A549 (cell line): ENCODE measurements around the gene RASA1. TPM values are rescaled to one million over a fixed set of nuclear protein-coding genes. Genes with fewer than 3 reads are reported as not detected.

ENCODE experiments used
- ATAC-seq, 2 experiments: fragments of 200-7000 bp in 1 of 2; fragments of >200 bp in 1 of 2; cut with Nextera tagmentation in 1 of 2; cut with Tn5 transposase in 1 of 2; 3 replicates each; pipeline versions ENCODE4 v1.8.0 to v1.9.1; 2018 to 2020; ENCODE audit warnings: mild to moderate bottlenecking in 1 of 2, moderate library complexity in 1 of 2
- CTCF ChIA-PET: fragments of 300-600 bp; sonication (Branson Sonifier 250); formaldehyde crosslinking; extraction: SDS; loops from one replicate; lab custom pipeline; 2021; ENCODE audit warnings: antibody characterized with exemption, inconsistent platforms; lab: Yijun Ruan, JAX
- POLR2A ChIA-PET: fragments of 350-600 bp; formaldehyde crosslinking; extraction: SDS; loops from one replicate; lab custom pipeline; 2021; ENCODE audit warnings: antibody characterized with exemption, inconsistent platforms; lab: Yijun Ruan, JAX
- DNase-seq, 2 experiments: peaks; one replicate each; pipeline versions ENCODE4 v3.0.0 to v3.0.0-alpha.2; 2011 to 2016; ENCODE audit warnings: low read depth in 1 of 2, low spot score in 1 of 2
- FAIRE-seq: peaks from 2 replicates; lab custom pipeline; 2011; peaks lifted over from hg19 to GRCh38; lab: Jason Lieb, UNC
- H3K27ac ChIP-seq, 2 experiments: fragments of >200 bp; sonication (Bioruptor Twin); formaldehyde crosslinking; 3 replicates each; pipeline ENCODE4 v1.5.1; 2016 to 2017
- H3K4me1 ChIP-seq: fragments of >200 bp; sonication (Bioruptor Twin); formaldehyde crosslinking; 3 replicates; pipeline ENCODE4 v1.6.1; 2016
- H3K4me2 ChIP-seq: fragments of >200 bp; sonication (Bioruptor Twin); formaldehyde crosslinking; 3 replicates; pipeline ENCODE4 v1.6.1; 2016
- H3K4me3 ChIP-seq: fragments of >200 bp; sonication (Bioruptor Twin); formaldehyde crosslinking; 3 replicates; pipeline ENCODE4 v1.5.1; 2016
- H3K9me3 ChIP-seq: fragments of >200 bp; sonication (Bioruptor Twin); formaldehyde crosslinking; 3 replicates; pipeline ENCODE4 v1.6.1; 2016
- BCL3 ChIP-seq: fragments of >200 bp; sonication (Bioruptor Twin); formaldehyde crosslinking; IDR thresholded peaks from 3 replicates; pipeline ENCODE4 v1.6.1; 2016
- BHLHE40 ChIP-seq: IDR thresholded peaks from 2 replicates; pipeline ENCODE4 v1.6.1; 2012; ENCODE audit warnings: low read depth, low read length, inconsistent platforms
- CHD4 ChIP-seq: fragments of 200-600 bp; sonication (generic); IDR thresholded peaks from 2 replicates; pipeline ENCODE4 v1.6.1; 2016; ENCODE audit warnings: antibody characterized with exemption, mild to moderate bottlenecking, borderline replicate concordance
- ESRRA ChIP-seq: fragments of 150-350 bp; IDR thresholded peaks from 2 replicates; pipeline ENCODE4 v1.6.1; 2014; ENCODE audit warnings: mild to moderate bottlenecking, low read length, borderline replicate concordance
- FOSL2 ChIP-seq, 2 experiments: fragments of 450-650 bp in 1 of 2; fragments of >200 bp in 1 of 2; sonication (Bioruptor Twin) in 1 of 2; formaldehyde crosslinking; IDR thresholded peaks; 2 replicates each; pipeline versions ENCODE4 v1.5.0 to v1.6.1; 2016 to 2020; ENCODE audit warnings: mild to moderate bottlenecking in 1 of 2, moderate library complexity in 1 of 2
- FOXS1 ChIP-seq: fragments of 250-450 bp; sonication (Bioruptor Pico); IDR thresholded peaks from 2 replicates; pipeline ENCODE4 v1.5.0; 2020; ENCODE audit warnings: mild to moderate bottlenecking, moderate library complexity
- HDAC2 ChIP-seq: fragments of 200-600 bp; sonication (generic); IDR thresholded peaks from 2 replicates; pipeline ENCODE4 v1.6.1; 2016
- HES2 ChIP-seq: fragments of >200 bp; sonication (Bioruptor Twin); formaldehyde crosslinking; IDR thresholded peaks from 2 replicates; pipeline ENCODE4 v1.6.1; 2016
- HOXA7 ChIP-seq: fragments of 250-450 bp; sonication (Bioruptor Pico); IDR thresholded peaks from 2 replicates; pipeline ENCODE4 v1.5.0; 2020; ENCODE audit warnings: mild to moderate bottlenecking, moderate library complexity
- HOXB13 ChIP-seq: fragments of 250-450 bp; sonication (Bioruptor Pico); IDR thresholded peaks from 2 replicates; pipeline ENCODE4 v1.5.0; 2020; ENCODE audit warnings: low read depth, mild to moderate bottlenecking, moderate library complexity
- KDM1A ChIP-seq: fragments of 200-600 bp; sonication (generic); IDR thresholded peaks from 2 replicates; pipeline ENCODE4 v1.6.1; 2016; ENCODE audit warnings: low read depth, mild to moderate bottlenecking
- MYC ChIP-seq: IDR thresholded peaks from 2 replicates; pipeline ENCODE4 v1.6.1; 2012; ENCODE audit warnings: mild to moderate bottlenecking, inconsistent platforms, low read length, improper control_type of control experiment, borderline replicate concordance
- NFE2L2 ChIP-seq: fragments of 150-350 bp; conservative IDR thresholded peaks from 2 replicates; pipeline ENCODE4 v1.6.1; 2014; ENCODE audit warnings: low read length
- RCOR1 ChIP-seq: fragments of 150-350 bp; IDR thresholded peaks from 2 replicates; pipeline ENCODE4 v1.6.1; 2014; ENCODE audit warnings: antibody characterized with exemption, low read length, low read depth
- RFX5 ChIP-seq: fragments of 450-650 bp; IDR thresholded peaks from 2 replicates; pipeline ENCODE4 v1.7.1; 2014; ENCODE audit warnings: antibody characterized with exemption, mild to moderate bottlenecking, moderate library complexity
- RNF2 ChIP-seq: fragments of 200-600 bp; sonication (generic); IDR thresholded peaks from 2 replicates; pipeline ENCODE4 v1.6.1; 2016; ENCODE audit warnings: low read depth, mild to moderate bottlenecking, antibody characterized with exemption, moderate library complexity, borderline replicate concordance
- TP53 ChIP-seq: fragments of 250-450 bp; sonication (Bioruptor Pico); IDR thresholded peaks from 2 replicates; pipeline ENCODE4 v1.5.0; 2021; ENCODE audit warnings: mild to moderate bottlenecking, moderate library complexity
- ZC3H11A ChIP-seq: fragments of 450-650 bp; IDR thresholded peaks from 2 replicates; pipeline ENCODE4 v1.6.1; 2014; ENCODE audit warnings: antibody characterized with exemption, mild to moderate bottlenecking
- ZSCAN20 ChIP-seq: fragments of 250-450 bp; sonication (Bioruptor Pico); IDR thresholded peaks from 2 replicates; pipeline ENCODE4 v1.8.0; 2022; ENCODE audit warnings: mild to moderate bottlenecking, moderate library complexity
- polyA plus RNA-seq, 4 experiments: library from polyadenylated mRNA; depleted of rRNA in 3 of 4; stranded (reverse); fragments of >200 nt; fragmentation: RNase III in 1 of 4; extraction: RNeasy Plus Mini Kit Qiagen cat#74134 plus additional on column Dnase treatment in 1 of 4; gene quantifications; 2 replicates in 3 of 4; 3 replicates in 1 of 4; pipeline ENCODE4 v1.2.3, GENCODE V29; 2011 to 2017
- TF ChIP-seq, protein P1 (sequence below): fragments of >200 bp; sonication (Bioruptor Twin); formaldehyde crosslinking; IDR thresholded peaks from 3 replicates; pipeline ENCODE4 v1.5.1; 2016
- TF ChIP-seq, protein P2 (sequence below): fragments of 150-350 bp; IDR thresholded peaks from 2 replicates; pipeline ENCODE4 v1.6.1; 2014; ENCODE audit warnings: low read depth, mild to moderate bottlenecking, low read length
- TF ChIP-seq, protein P3 (sequence below): fragments of 450-650 bp; IDR thresholded peaks from 2 replicates; pipeline ENCODE4 v1.6.1; 2014; ENCODE audit warnings: antibody characterized with exemption
- TF ChIP-seq, protein P4 (sequence below): IDR thresholded peaks from 2 replicates; pipeline ENCODE4 v1.6.1; 2012

RASA1 gene
- polyA plus RNA-seq, 2 of the 4 experiments (the other 2 are of a cell fraction) = 18.3 to 41.5 TPM

DNA sequence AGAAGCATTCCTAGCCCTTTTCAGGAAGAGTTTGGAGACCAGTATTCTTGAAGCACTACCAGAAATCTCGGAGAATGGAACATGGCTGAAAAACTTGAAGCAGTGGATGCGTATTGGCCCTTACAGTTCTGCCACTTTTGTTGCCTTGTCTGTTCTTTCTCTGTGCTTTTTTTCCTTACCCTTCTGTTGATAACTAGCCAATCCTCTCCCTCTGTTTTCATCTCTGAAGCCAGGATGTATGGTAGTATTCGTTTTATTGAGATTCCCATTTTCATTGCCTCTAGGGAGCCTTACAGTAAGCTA is 145.6 kb downstream of the RASA1 start (continued):
- TF ChIP-seq FOSL2 (IDR thresholded peaks at IDR 0.05) (no peak), FOSL2 (CRISPR knock-in tag; IDR thresholded peaks at IDR 0.05) (no peak), ZSCAN20 (CRISPR knock-in tag) (no peak), TP53 (CRISPR knock-in tag) (no peak), HDAC2 (no peak), HOXB13 (CRISPR knock-in tag) (no peak)
- TF ChIP-seq, protein P1, sequence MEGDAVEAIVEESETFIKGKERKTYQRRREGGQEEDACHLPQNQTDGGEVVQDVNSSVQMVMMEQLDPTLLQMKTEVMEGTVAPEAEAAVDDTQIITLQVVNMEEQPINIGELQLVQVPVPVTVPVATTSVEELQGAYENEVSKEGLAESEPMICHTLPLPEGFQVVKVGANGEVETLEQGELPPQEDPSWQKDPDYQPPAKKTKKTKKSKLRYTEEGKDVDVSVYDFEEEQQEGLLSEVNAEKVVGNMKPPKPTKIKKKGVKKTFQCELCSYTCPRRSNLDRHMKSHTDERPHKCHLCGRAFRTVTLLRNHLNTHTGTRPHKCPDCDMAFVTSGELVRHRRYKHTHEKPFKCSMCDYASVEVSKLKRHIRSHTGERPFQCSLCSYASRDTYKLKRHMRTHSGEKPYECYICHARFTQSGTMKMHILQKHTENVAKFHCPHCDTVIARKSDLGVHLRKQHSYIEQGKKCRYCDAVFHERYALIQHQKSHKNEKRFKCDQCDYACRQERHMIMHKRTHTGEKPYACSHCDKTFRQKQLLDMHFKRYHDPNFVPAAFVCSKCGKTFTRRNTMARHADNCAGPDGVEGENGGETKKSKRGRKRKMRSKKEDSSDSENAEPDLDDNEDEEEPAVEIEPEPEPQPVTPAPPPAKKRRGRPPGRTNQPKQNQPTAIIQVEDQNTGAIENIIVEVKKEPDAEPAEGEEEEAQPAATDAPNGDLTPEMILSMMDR = no peak
- TF ChIP-seq, protein P2, sequence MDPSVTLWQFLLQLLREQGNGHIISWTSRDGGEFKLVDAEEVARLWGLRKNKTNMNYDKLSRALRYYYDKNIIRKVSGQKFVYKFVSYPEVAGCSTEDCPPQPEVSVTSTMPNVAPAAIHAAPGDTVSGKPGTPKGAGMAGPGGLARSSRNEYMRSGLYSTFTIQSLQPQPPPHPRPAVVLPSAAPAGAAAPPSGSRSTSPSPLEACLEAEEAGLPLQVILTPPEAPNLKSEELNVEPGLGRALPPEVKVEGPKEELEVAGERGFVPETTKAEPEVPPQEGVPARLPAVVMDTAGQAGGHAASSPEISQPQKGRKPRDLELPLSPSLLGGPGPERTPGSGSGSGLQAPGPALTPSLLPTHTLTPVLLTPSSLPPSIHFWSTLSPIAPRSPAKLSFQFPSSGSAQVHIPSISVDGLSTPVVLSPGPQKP = no peak
- TF ChIP-seq, all 56 proteins: peak for 0

DNA sequence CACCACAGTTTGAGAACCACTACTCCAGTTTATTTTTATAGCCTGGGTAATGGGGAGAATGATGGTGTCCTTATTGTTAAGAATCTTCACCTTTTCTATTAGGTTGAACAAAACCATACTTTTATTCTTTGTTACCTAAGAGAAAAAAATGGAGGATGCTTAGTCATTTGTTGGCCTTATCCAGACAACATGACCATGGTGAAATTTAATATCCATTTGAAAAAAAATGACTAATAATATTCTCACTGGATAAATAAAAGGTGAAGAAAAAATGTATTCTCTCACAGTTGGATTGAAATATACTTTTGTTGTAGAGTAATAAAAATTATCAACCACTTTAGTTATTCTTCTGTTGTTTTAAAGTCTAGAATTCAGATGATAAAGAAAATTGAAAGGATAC is 150.8 kb downstream of the RASA1 start:
- DNase-seq (no peak), ATAC-seq (no peak), FAIRE-seq (no peak)
- Histone ChIP-seq H3K4me2 (no peak overlapping the region), H3K27ac (no peak overlapping the region), H3K4me3 (no peak overlapping the region), H3K4me1 (0 out of 3 replicates have a peak, but pooled peaks cover under 1% of the 10 kb centered on the region), H3K9me3 (no peaks in the 10 kb centered on the region)
- no peak for TF ChIP-seq RFX5
- TF ChIP-seq RNF2 = no peak
- TF ChIP-seq BCL3 = no peak
- TF ChIP-seq ESRRA = no peak
- TF ChIP-seq ZC3H11A = no peak
- no peak for TF ChIP-seq HES2
- TF ChIP-seq HOXA7 (CRISPR knock-in tag) = no peak
- TF ChIP-seq FOXS1 (CRISPR knock-in tag) = no peak
- CTCF ChIA-PET = no interaction called here
- POLR2A ChIA-PET = no interaction called here

GRCh38 chr5:87421307-87421706 is 153.6 kb downstream of the RASA1 start:
- no peak for ATAC-seq

More at GRCh38 chr5:87421307-87421706, 153.6 kb downstream of the RASA1 start:
- POLR2A ChIA-PET = no interaction called here
- no peak for DNase-seq
- Histone ChIP-seq H3K4me3 (no peak overlapping the region), H3K4me2 (no peak overlapping the region), H3K9me3 (no peaks in the 10 kb centered on the region), H3K4me1 (no peaks in the 10 kb centered on the region), H3K27ac (no peak overlapping the region)
- no peak for FAIRE-seq
- CTCF ChIA-PET = interaction anchor here (0.7 to 1.3 kb wide), 2 partner anchors 10 to 16 kb away, joined by 3 read pairs; no protein-coding TSS in a partner anchor
- TF ChIP-seq, protein P1 = no peak
- TF ChIP-seq FOXS1 (CRISPR knock-in tag) (no peak), RCOR1 (no peak), NFE2L2 (no peak), ESRRA (no peak), MYC (no peak), BHLHE40 (no peak), CHD4 (no peak), KDM1A (no peak)
- TF ChIP-seq, protein P3, sequence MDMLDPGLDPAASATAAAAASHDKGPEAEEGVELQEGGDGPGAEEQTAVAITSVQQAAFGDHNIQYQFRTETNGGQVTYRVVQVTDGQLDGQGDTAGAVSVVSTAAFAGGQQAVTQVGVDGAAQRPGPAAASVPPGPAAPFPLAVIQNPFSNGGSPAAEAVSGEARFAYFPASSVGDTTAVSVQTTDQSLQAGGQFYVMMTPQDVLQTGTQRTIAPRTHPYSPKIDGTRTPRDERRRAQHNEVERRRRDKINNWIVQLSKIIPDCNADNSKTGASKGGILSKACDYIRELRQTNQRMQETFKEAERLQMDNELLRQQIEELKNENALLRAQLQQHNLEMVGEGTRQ = no peak
- TF ChIP-seq, protein P2 = no peak
- TF ChIP-seq, protein P4, sequence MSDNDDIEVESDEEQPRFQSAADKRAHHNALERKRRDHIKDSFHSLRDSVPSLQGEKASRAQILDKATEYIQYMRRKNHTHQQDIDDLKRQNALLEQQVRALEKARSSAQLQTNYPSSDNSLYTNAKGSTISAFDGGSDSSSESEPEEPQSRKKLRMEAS = no peak
